ENCODE measurements around the gene MYMK.

The MYMK gene

GRCh38 chr9:133493845-133494540 is 30.8 kb downstream of the MYMK start:
- Histone ChIP-seq H3K4me2 (ENCODE audit: low read length) (no peak overlapping the region), H3K79me1 (ENCODE audit: low read length) (no peaks in the 10 kb centered on the region), H3K23ac (ENCODE audit: low read length) (no peak overlapping the region), H4K5ac (ENCODE audit: low read length) (no peak overlapping the region), H3K4me1 (ENCODE audit: control insufficient read depth, low read depth, low read length) (no peaks in the 10 kb centered on the region), H3K9ac (ENCODE audit: low read length) (no peak overlapping the region), H3K27ac (ENCODE audit: low read depth, low read length) (no peak overlapping the region), H3K27me3 (ENCODE audit: insufficient read depth, low read length, poor library complexity) (no peaks in the 10 kb centered on the region), H4K8ac (ENCODE audit: low read depth, low read length) (no peak overlapping the region), H2AK5ac (ENCODE audit: low read length) (no peak overlapping the region), H3K4ac (ENCODE audit: low read depth, low read length) (no peak overlapping the region), H2BK5ac (ENCODE audit: low read length) (no peak overlapping the region), H3K36me3 (ENCODE audit: control insufficient read depth, insufficient read depth, low read length) (no peaks in the 10 kb centered on the region), H3K79me2 (ENCODE audit: control insufficient read depth, insufficient read depth, low read length) (no peaks in the 10 kb centered on the region), H3K56ac (ENCODE audit: low read length) (no peak overlapping the region), H3K18ac (ENCODE audit: low read length) (no peak overlapping the region), H2BK120ac (ENCODE audit: low read depth, low read length) (no peak overlapping the region), H3K4me3 (ENCODE audit: low read length) (no peak overlapping the region), H2BK15ac (replicated peaks; ENCODE audit: low read depth) (no peak overlapping the region)
- no CpG with 5 or more reads among the region's 23 CpGs for WGBS (ENCODE audit: extremely low coverage, insufficient coverage, low lambda C conversion rate)
- DNase-seq, result no peak

GRCh38 chr9:133493428-133493827 is 31.3 kb downstream of the MYMK start:
- Histone ChIP-seq H3K23ac (ENCODE audit: low read length) (no peak overlapping the region), H3K56ac (ENCODE audit: low read length) (no peak overlapping the region), H3K79me1 (ENCODE audit: low read length) (no peaks in the 10 kb centered on the region), H3K4me2 (ENCODE audit: low read length) (no peak overlapping the region), H3K4ac (ENCODE audit: low read depth, low read length) (no peak overlapping the region), H3K4me1 (ENCODE audit: control insufficient read depth, low read depth, low read length) (no peaks in the 10 kb centered on the region), H2BK120ac (ENCODE audit: low read depth, low read length) (no peak overlapping the region), H3K27ac (ENCODE audit: low read depth, low read length) (no peak overlapping the region), H3K9ac (ENCODE audit: low read length) (no peak overlapping the region), H3K27me3 (ENCODE audit: insufficient read depth, low read length, poor library complexity) (no peaks in the 10 kb centered on the region), H3K79me2 (ENCODE audit: control insufficient read depth, insufficient read depth, low read length) (no peaks in the 10 kb centered on the region), H2BK15ac (replicated peaks; ENCODE audit: low read depth) (no peak overlapping the region), H4K8ac (ENCODE audit: low read depth, low read length) (no peak overlapping the region), H2AK5ac (ENCODE audit: low read length) (no peak overlapping the region), H3K4me3 (ENCODE audit: low read length) (no peak overlapping the region), H3K18ac (ENCODE audit: low read length) (no peak overlapping the region), H3K36me3 (ENCODE audit: control insufficient read depth, insufficient read depth, low read length) (no peaks in the 10 kb centered on the region), H4K5ac (ENCODE audit: low read length) (no peak overlapping the region), H2BK5ac (ENCODE audit: low read length) (no peak overlapping the region)
- no CpG with 5 or more reads among the region's 11 CpGs for WGBS (ENCODE audit: extremely low coverage, insufficient coverage, low lambda C conversion rate)
- no peak for DNase-seq

GRCh38 chr9:133492061-133493021 is 32.4 kb downstream of the MYMK start:
- no peak overlapping the region for H2BK15ac ChIP-seq (replicated peaks; ENCODE audit: low read depth)
- no peak overlapping the region for H3K4ac ChIP-seq (ENCODE audit: low read depth, low read length)
- no peak overlapping the region for H4K8ac ChIP-seq (ENCODE audit: low read depth, low read length)
- no peak overlapping the region for H2AK5ac ChIP-seq (ENCODE audit: low read length)
- H3K27ac ChIP-seq (ENCODE audit: low read depth, low read length), result no peak overlapping the region
- no peaks in the 10 kb centered on the region for H3K4me1 ChIP-seq (ENCODE audit: control insufficient read depth, low read depth, low read length)
- H2BK120ac ChIP-seq (ENCODE audit: low read depth, low read length), result no peak overlapping the region
- no peak overlapping the region for H3K23ac ChIP-seq (ENCODE audit: low read length)
- H2BK5ac ChIP-seq (ENCODE audit: low read length), result no peak overlapping the region
- no peaks in the 10 kb centered on the region for H3K79me1 ChIP-seq (ENCODE audit: low read length)
- no peaks in the 10 kb centered on the region for H3K79me2 ChIP-seq (ENCODE audit: control insufficient read depth, insufficient read depth, low read length)
- H3K27me3 ChIP-seq (ENCODE audit: insufficient read depth, low read length, poor library complexity), result no peaks in the 10 kb centered on the region
- H3K18ac ChIP-seq (ENCODE audit: low read length), result no peak overlapping the region
- H3K36me3 ChIP-seq (ENCODE audit: control insufficient read depth, insufficient read depth, low read length), result no peaks in the 10 kb centered on the region
- H3K4me2 ChIP-seq (ENCODE audit: low read length), result no peak overlapping the region
- no peak overlapping the region for H3K9ac ChIP-seq (ENCODE audit: low read length)
- H4K5ac ChIP-seq (ENCODE audit: low read length), result no peak overlapping the region
- no peak overlapping the region for H3K4me3 ChIP-seq (ENCODE audit: low read length)
- DNase-seq, result no peak
- H3K56ac ChIP-seq (ENCODE audit: low read length), result no peak overlapping the region
- WGBS (ENCODE audit: extremely low coverage, insufficient coverage, low lambda C conversion rate), result no CpG with 5 or more reads among the region's 33 CpGs

- H4K5ac ChIP-seq (ENCODE audit: low read length), result no peak overlapping the region
- no CpG with 5 or more reads among the region's 8 CpGs for WGBS (ENCODE audit: extremely low coverage, insufficient coverage, low lambda C conversion rate)
- H2AK5ac ChIP-seq (ENCODE audit: low read length), result no peak overlapping the region
- no peak overlapping the region for H3K56ac ChIP-seq (ENCODE audit: low read length)
- H3K36me3 ChIP-seq (ENCODE audit: control insufficient read depth, insufficient read depth, low read length), result no peaks in the 10 kb centered on the region
- no peak overlapping the region for H2BK15ac ChIP-seq (replicated peaks; ENCODE audit: low read depth)
- no peak overlapping the region for H3K4me3 ChIP-seq (ENCODE audit: low read length)
- H4K8ac ChIP-seq (ENCODE audit: low read depth, low read length), result no peak overlapping the region
- H2BK120ac ChIP-seq (ENCODE audit: low read depth, low read length), result no peak overlapping the region
- no peak overlapping the region for H3K4me2 ChIP-seq (ENCODE audit: low read length)
- H3K27me3 ChIP-seq (ENCODE audit: insufficient read depth, low read length, poor library complexity), result no peaks in the 10 kb centered on the region
- no peak overlapping the region for H3K4ac ChIP-seq (ENCODE audit: low read depth, low read length)
- DNase-seq, result no peak
- no peak overlapping the region for H2BK5ac ChIP-seq (ENCODE audit: low read length)
- no peak overlapping the region for H3K9ac ChIP-seq (ENCODE audit: low read length)
- H3K4me1 ChIP-seq (ENCODE audit: control insufficient read depth, low read depth, low read length), result no peaks in the 10 kb centered on the region
- H3K18ac ChIP-seq (ENCODE audit: low read length), result no peak overlapping the region
- H3K27ac ChIP-seq (ENCODE audit: low read depth, low read length), result no peak overlapping the region
- no peaks in the 10 kb centered on the region for H3K79me1 ChIP-seq (ENCODE audit: low read length)
- no peaks in the 10 kb centered on the region for H3K79me2 ChIP-seq (ENCODE audit: control insufficient read depth, insufficient read depth, low read length)
- no peak overlapping the region for H3K23ac ChIP-seq (ENCODE audit: low read length)
Measured at GRCh38 chr9:133491656-133491925, 33.2 kb downstream of the MYMK start.

- H2AK5ac ChIP-seq (ENCODE audit: low read length), result no peak overlapping the region
- no peak overlapping the region for H4K8ac ChIP-seq (ENCODE audit: low read depth, low read length)
- no peak overlapping the region for H3K4ac ChIP-seq (ENCODE audit: low read depth, low read length)
- no peaks in the 10 kb centered on the region for H3K27me3 ChIP-seq (ENCODE audit: insufficient read depth, low read length, poor library complexity)
- H3K9ac ChIP-seq (ENCODE audit: low read length), result no peak overlapping the region
- no peak overlapping the region for H3K23ac ChIP-seq (ENCODE audit: low read length)
- H3K4me2 ChIP-seq (ENCODE audit: low read length), result no peak overlapping the region
- H2BK5ac ChIP-seq (ENCODE audit: low read length), result no peak overlapping the region
- DNase-seq, result no peak
- H3K18ac ChIP-seq (ENCODE audit: low read length), result no peak overlapping the region
- no peak overlapping the region for H2BK120ac ChIP-seq (ENCODE audit: low read depth, low read length)
- no CpG with 5 or more reads among the region's 12 CpGs for WGBS (ENCODE audit: extremely low coverage, insufficient coverage, low lambda C conversion rate)
- H2BK15ac ChIP-seq (replicated peaks; ENCODE audit: low read depth), result no peak overlapping the region
- no peaks in the 10 kb centered on the region for H3K36me3 ChIP-seq (ENCODE audit: control insufficient read depth, insufficient read depth, low read length)
- H3K4me1 ChIP-seq (ENCODE audit: control insufficient read depth, low read depth, low read length), result no peaks in the 10 kb centered on the region
- no peaks in the 10 kb centered on the region for H3K79me1 ChIP-seq (ENCODE audit: low read length)
- H3K27ac ChIP-seq (ENCODE audit: low read depth, low read length), result no peak overlapping the region
- no peak overlapping the region for H3K56ac ChIP-seq (ENCODE audit: low read length)
- H3K79me2 ChIP-seq (ENCODE audit: control insufficient read depth, insufficient read depth, low read length), result no peaks in the 10 kb centered on the region
- no peak overlapping the region for H4K5ac ChIP-seq (ENCODE audit: low read length)
- no peak overlapping the region for H3K4me3 ChIP-seq (ENCODE audit: low read length)
Measured at GRCh38 chr9:133490865-133491655, 33.7 kb downstream of the MYMK start.

Measured in mesendoderm (in vitro differentiated cells).